Measurements from ENCODE around the gene SIRT4. TPM values are rescaled to one million over a fixed set of nuclear protein-coding genes. Genes with fewer than 3 reads are reported as not detected.

SIRT4 gene
- total RNA-seq, 1 experiment from 2014 or later = 2.1 TPM

DNA sequence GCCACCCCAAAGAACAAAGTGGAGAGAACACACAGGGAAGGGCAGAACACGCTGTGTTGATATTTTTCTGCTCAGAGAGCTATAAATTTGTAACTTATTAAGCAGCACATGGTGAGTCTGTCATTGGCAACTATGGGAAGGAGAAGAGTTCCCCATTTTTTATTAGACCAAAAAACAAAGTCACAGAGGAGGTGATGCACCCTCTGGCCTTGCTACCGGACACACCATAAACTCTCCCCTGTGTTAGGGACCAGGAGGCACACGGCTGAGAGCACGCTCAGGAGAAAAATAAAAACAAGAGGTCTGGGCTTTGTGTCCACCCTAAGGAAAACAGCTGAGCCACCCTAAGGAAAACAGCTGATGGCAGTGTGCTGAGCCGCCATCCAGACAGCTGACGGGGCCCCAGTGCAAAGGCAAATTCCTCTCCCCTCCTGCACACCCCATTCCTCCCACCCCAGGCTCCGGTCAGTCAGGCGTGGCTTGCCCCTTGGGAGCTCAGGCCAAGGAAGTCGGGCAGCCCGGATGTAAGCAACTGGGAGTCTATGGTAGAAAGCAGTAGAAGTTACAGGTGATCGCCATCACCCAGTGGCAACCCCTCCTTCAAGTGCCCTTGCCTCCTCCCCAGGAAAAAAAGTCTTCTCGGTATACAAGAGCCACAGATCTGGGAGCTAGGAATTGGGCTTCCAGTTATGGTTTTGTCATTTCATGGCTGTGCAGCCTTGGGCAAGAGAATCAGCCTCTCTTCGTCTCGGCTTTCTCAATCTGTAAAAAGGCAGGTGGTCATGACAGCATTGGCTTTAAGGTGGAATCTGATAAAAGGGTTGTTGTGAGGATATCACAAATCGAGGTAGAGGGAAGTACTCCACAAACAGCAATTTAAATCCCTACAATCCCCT, 39.0 kb upstream of the SIRT4 start:
- no peak overlapping the region for H2BK120ac ChIP-seq (ENCODE audit: low read depth, low read length, poor library complexity, severe bottlenecking)
- no peak overlapping the region for H4K91ac ChIP-seq (ENCODE audit: insufficient read length, low read depth, low read length)
- no peaks in the 10 kb centered on the region for H4K20me1 ChIP-seq (ENCODE audit: control insufficient read depth, insufficient read depth, insufficient read length)
- H3K9me3 Mint-ChIP-seq = no peaks in the 10 kb centered on the region
- H2AK5ac ChIP-seq (ENCODE audit: insufficient read length, low read length) = no peak overlapping the region
- no peaks in the 10 kb centered on the region for H3K27me3 Mint-ChIP-seq (ENCODE audit: low read depth)
- H3K27ac ChIP-seq (ENCODE audit: insufficient read length, low read depth, low read length) = no peak overlapping the region
- H3K4me2 ChIP-seq (ENCODE audit: insufficient read depth, insufficient read length, low read length) = peak overlapping the region; percentile 50
- H3K79me1 ChIP-seq (ENCODE audit: insufficient read depth, low read depth, low read length, poor library complexity, severe bottlenecking) = peaks cover 3% of the 10 kb centered on the region
- H3K23me2 ChIP-seq (ENCODE audit: insufficient read length, low read depth, low read length, poor library complexity, severe bottlenecking) = peaks cover 8% of the 10 kb centered on the region
- no peaks in the 10 kb centered on the region for H3K27me3 ChIP-seq (ENCODE audit: insufficient read depth, low read length)
- no peak overlapping the region for H3K56ac ChIP-seq (ENCODE audit: insufficient read length, low read depth, low read length)
- H3K23ac ChIP-seq (ENCODE audit: insufficient read length, low read depth, low read length) = no peak overlapping the region
- H3K36me3 Mint-ChIP-seq (ENCODE audit: insufficient read depth in 1 of 3, low read depth in 3 of 3) = peaks cover 0 to 5% (median 5%) of the 10 kb centered on the region in 3 experiments; a peak in 3 of 7 replicates
- H4K8ac ChIP-seq (replicated peaks; ENCODE audit: insufficient read length, low read depth, low read length) = no peak overlapping the region
- H2AFZ ChIP-seq (ENCODE audit: low read length) = no peak overlapping the region
- peaks cover 48% of the 10 kb centered on the region; the same call in 1 of the 2 replicates for H3K79me2 ChIP-seq (ENCODE audit: insufficient read depth, low read length)
- peaks cover 12% of the 10 kb centered on the region for H3K4me1 ChIP-seq (ENCODE audit: insufficient read depth, low read length)
- peak overlapping the region in 1 of 3 experiments; percentile 27; a peak in 3 of 7 replicates for H3K27ac Mint-ChIP-seq
- H3T11ph ChIP-seq (ENCODE audit: low read length) = no peak overlapping the region
- H4K5ac ChIP-seq (ENCODE audit: insufficient read length, low read depth, low read length) = no peak overlapping the region
- peak overlapping the region; percentile 16 for H3K9ac ChIP-seq (ENCODE audit: extremely low read depth, insufficient read length, low read length)
- no peaks in the 10 kb centered on the region for H3K9me3 ChIP-seq (ENCODE audit: control insufficient read depth, low read depth, low read length)
- H2BK5ac ChIP-seq (ENCODE audit: insufficient read length, low read length) = no peak overlapping the region
- TF ChIP-seq, protein P1, sequence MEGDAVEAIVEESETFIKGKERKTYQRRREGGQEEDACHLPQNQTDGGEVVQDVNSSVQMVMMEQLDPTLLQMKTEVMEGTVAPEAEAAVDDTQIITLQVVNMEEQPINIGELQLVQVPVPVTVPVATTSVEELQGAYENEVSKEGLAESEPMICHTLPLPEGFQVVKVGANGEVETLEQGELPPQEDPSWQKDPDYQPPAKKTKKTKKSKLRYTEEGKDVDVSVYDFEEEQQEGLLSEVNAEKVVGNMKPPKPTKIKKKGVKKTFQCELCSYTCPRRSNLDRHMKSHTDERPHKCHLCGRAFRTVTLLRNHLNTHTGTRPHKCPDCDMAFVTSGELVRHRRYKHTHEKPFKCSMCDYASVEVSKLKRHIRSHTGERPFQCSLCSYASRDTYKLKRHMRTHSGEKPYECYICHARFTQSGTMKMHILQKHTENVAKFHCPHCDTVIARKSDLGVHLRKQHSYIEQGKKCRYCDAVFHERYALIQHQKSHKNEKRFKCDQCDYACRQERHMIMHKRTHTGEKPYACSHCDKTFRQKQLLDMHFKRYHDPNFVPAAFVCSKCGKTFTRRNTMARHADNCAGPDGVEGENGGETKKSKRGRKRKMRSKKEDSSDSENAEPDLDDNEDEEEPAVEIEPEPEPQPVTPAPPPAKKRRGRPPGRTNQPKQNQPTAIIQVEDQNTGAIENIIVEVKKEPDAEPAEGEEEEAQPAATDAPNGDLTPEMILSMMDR (conservative IDR thresholded peaks at IDR 0.05) = no peak
- H3K14ac ChIP-seq (ENCODE audit: insufficient read depth, low read length) = no peak overlapping the region
- H2BK15ac ChIP-seq (ENCODE audit: low read depth, low read length) = no peak overlapping the region
- no peak overlapping the region for H2BK12ac ChIP-seq (ENCODE audit: insufficient read length, low read depth, low read length)
- peaks cover 43 to 58% of the 10 kb centered on the region in 2 experiments for H3K4me1 Mint-ChIP-seq
- H3K18ac ChIP-seq (ENCODE audit: insufficient read length, low read depth, low read length) = no peak overlapping the region
- H2BK20ac ChIP-seq (ENCODE audit: low read depth, low read length, poor library complexity, severe bottlenecking) = no peak overlapping the region
- no peak overlapping the region for H3K4ac ChIP-seq (ENCODE audit: low read depth, low read length)
- H3K4me3 Mint-ChIP-seq = peak overlapping the region; percentile 75 to 87; a peak in 3 of 5 replicates
- no CpG with 5 or more reads among the region's 15 CpGs for WGBS (ENCODE audit: extremely low coverage, insufficient read length, low lambda C conversion rate)
- peak; percentile 29 for DNase-seq

Data from H9 (cell line).